ENCODE data around the gene ATG16L1.

Gene ATG16L1

GRCh38 chr2:233261819-233262555, 10.5 kb downstream of the ATG16L1 start:
- no peak for DNase-seq

- no peak for DNase-seq
These were observed 11.1 kb downstream of the ATG16L1 start for GRCh38 chr2:233262562-233262961.

- no peak for DNase-seq
These were observed 11.6 kb downstream of the ATG16L1 start for GRCh38 chr2:233263045-233263570.

- DNase-seq: no peak
These were observed 13.2 kb downstream of the ATG16L1 start for GRCh38 chr2:233264667-233265066.

GRCh38 chr2:233265899-233266431, 14.5 kb downstream of the ATG16L1 start:
- DNase-seq: no peak

GRCh38 chr2:233266481-233266880, 15.0 kb downstream of the ATG16L1 start:
- no peak for DNase-seq

GRCh38 chr2:233267516-233268245, 16.2 kb downstream of the ATG16L1 start:
- DNase-seq: no peak

- no peak for DNase-seq
These were observed 18.9 kb downstream of the ATG16L1 start for GRCh38 chr2:233270366-233270765.

- DNase-seq: no peak
These were observed 19.5 kb downstream of the ATG16L1 start for GRCh38 chr2:233270951-233271350.

- DNase-seq: no peak
These were observed 20.2 kb downstream of the ATG16L1 start for GRCh38 chr2:233271693-233272092.

- no peak for DNase-seq
These were observed 21.6 kb downstream of the ATG16L1 start for GRCh38 chr2:233273120-233273519.

GRCh38 chr2:233275223-233275622, 23.8 kb downstream of the ATG16L1 start:
- no peak for DNase-seq

GRCh38 chr2:233278921-233279320, 27.4 kb downstream of the ATG16L1 start:
- no peak for DNase-seq

GRCh38 chr2:233280114-233280693, 28.7 kb downstream of the ATG16L1 start:
- DNase-seq: peak in 1 of 2 donors; percentile 4

- no peak for DNase-seq
These were observed 30.1 kb downstream of the ATG16L1 start for GRCh38 chr2:233281553-233281952.

GRCh38 chr2:233281992-233282603, 30.6 kb downstream of the ATG16L1 start:
- DNase-seq: no peak

GRCh38 chr2:233285921-233286320, 34.4 kb downstream of the ATG16L1 start:
- DNase-seq: no peak

- no peak for DNase-seq
These were observed 36.4 kb downstream of the ATG16L1 start for GRCh38 chr2:233287871-233288270.

GRCh38 chr2:233288663-233289062, 37.2 kb downstream of the ATG16L1 start:
- no peak for DNase-seq

- DNase-seq: no peak
These were observed 38.2 kb downstream of the ATG16L1 start for GRCh38 chr2:233289648-233290047.

GRCh38 chr2:233290051-233290845, 38.8 kb downstream of the ATG16L1 start:
- no peak for DNase-seq

- no peak for DNase-seq
These were observed 44.4 kb downstream of the ATG16L1 start for GRCh38 chr2:233295891-233296290.
